Heart right ventricle (tissue), 16 donors: ENCODE results near the gene TTC34. TPM values are rescaled to one million over a fixed set of nuclear protein-coding genes. Genes with fewer than 3 reads are reported as not detected.

ENCODE experiments used
- ATAC-seq, 8 donors: fragments of 200-7000 bp; cut with Tn5 transposase; one replicate each; pipeline ENCODE4 v1.9.1; 2020; ENCODE audit warnings: mild to moderate bottlenecking in 8 of 8, moderate library complexity in 8 of 8, moderate number of reproducible peaks in 1 of 8
- DNase-seq, 2 donors: peaks; one replicate each; pipeline ENCODE4 v3.0.0-alpha.2; 2020
- H3K27ac ChIP-seq, 10 donors: fragments of 200-600 bp; sonication (generic) in 2 of 10; one replicate each; pipeline versions ENCODE4 v1.5.0 to v1.8.0; 2020 to 2022; ENCODE audit warnings: mild to moderate bottlenecking in 3 of 10
- H3K27me3 ChIP-seq, 7 donors: fragments of 200-600 bp; one replicate each; pipeline ENCODE4 v1.8.0; 2021 to 2022; ENCODE audit warnings: mild to moderate bottlenecking in 2 of 7
- H3K36me3 ChIP-seq, 9 donors: fragments of 200-600 bp; sonication (generic) in 1 of 9; one replicate each; pipeline versions ENCODE4 v1.5.0 to v1.8.0; 2020 to 2022; ENCODE audit warnings: mild to moderate bottlenecking in 2 of 9
- H3K4me1 ChIP-seq, 9 donors: fragments of 200-600 bp; sonication (generic) in 1 of 9; one replicate each; pipeline versions ENCODE4 v1.5.0 to v1.8.0; 2020 to 2022; ENCODE audit warnings: mild to moderate bottlenecking in 4 of 9
- H3K4me3 ChIP-seq, 10 donors: fragments of 200-600 bp; sonication (generic) in 2 of 10; one replicate each; pipeline versions ENCODE4 v1.5.0 to v1.8.0; 2020 to 2022; ENCODE audit warnings: mild to moderate bottlenecking in 7 of 10, moderate library complexity in 2 of 10
- H3K9me3 ChIP-seq, 11 donors: fragments of 200-600 bp in 10 of 11; sonication (generic) in 2 of 11; one replicate each; pipeline versions ENCODE4 v1.5.0 to v1.8.0; 2013 to 2022; ENCODE audit warnings: mild to moderate bottlenecking in 2 of 11, control low read depth in 1 of 11, moderate library complexity in 1 of 11
- CTCF ChIP-seq, 9 donors: fragments of 200-600 bp; sonication (generic) in 2 of 9; IDR thresholded peaks; one replicate each; pipeline versions ENCODE4 v1.5.0 to v1.8.0; 2021 to 2022; ENCODE audit warnings: antibody characterized with exemption in 9 of 9, mild to moderate bottlenecking in 5 of 9, moderate library complexity in 1 of 9
- WGBS, 2 donors: extraction: QIAGEN DNeasy Blood & Tissue Kit; methylation state at CpG; one replicate each; pipeline ENCODE4 v1.1.7; 2013; ENCODE audit warnings: inconsistent platforms in 1 of 2; 5-methylcytosine and 5-hydroxymethylcytosine counted together
- intact Hi-C, 10 donors: fragments of 100-400 bp; cut with DNase I; formaldehyde crosslinking; loops; one replicate each; pipeline versions ENCODE4 v1.11.1 to v1.14.2; 2022
- polyA plus RNA-seq, 2 donors: library from polyadenylated mRNA; stranded (reverse); fragments of 200-250 nt; gene quantifications; one replicate each; pipeline ENCODE4 v1.2.3, GENCODE V29; 2013
- total RNA-seq, 10 donors: library from RNA; stranded (reverse); fragmentation: NEBNext Ultra II Directional in 3 of 10; extraction: Animal tissue kit (Norgen Biotek cat#: 25700) in 3 of 10; gene quantifications; one replicate each; pipeline versions ENCODE4 v1.2.1 to v1.2.4, GENCODE V29; 2021 to 2023
- donor health status: Arrhythmogenic right ventricular cardiomyopathy.
- donor health status: ischemic (EF 13 %, LVEDD 7.1; RV severe dilation, severe dysfunction).
- donor health status: healthy with polysubstance abuse.
- donor health status: DM: no; HTN: yes; CAD: no.
- donor health status: DM: no; HTN: no; CAD: no.
- donor health status: ischemic (EF 25% LVEDD 6.9; RV normal size, moderate dysfunction).
- donor health status: ischemic (EF 25% LVEDD 5.7; RV mildly dilated, moderate dysfunction).
- donor health status: healthy.
- donor health status: DM: yes; HTN: yes; CAD: no.
- donor health status: Ischemic cardiomyopathy.
- donor health status: ischemic (EF 35%, LVEDD 5.7; RV mildly dilated, moderate dysfunction).
- donor health status: nonischemic (EF 11% LVEDD 7.7; RV severe dilation, severe dysfunction).
- donor health status: DM: yes; HTN: yes; CAD: no.
- donor health status: PGD.
- donor health status: ischemic (EF 29% LVEDD 5.4; RV normal size, mild dysfunction).
- donor health status: nonischemic (EF 23%, LVEDD 6.1; RV moderate dilation, normal function).

The TTC34 gene
- total and polyA plus RNA-seq, 12 donors = 0.03 to 0.74 (median 0.42) TPM

- ATAC-seq = no peak
- no peaks in the 10 kb centered on the region for H3K36me3 ChIP-seq
Measured at GRCh38 chr1:2803086-2803930, 1.8 kb upstream of the TTC34 start.

GRCh38 chr1:2802421-2802961 lies 998 bp upstream of the TTC34 start:
- peaks cover 0 to 79% (median 55%) of the 10 kb centered on the region in 7 donors for H3K27me3 ChIP-seq
- H3K36me3 ChIP-seq = no peaks in the 10 kb centered on the region
- ATAC-seq = no peak
- WGBS, 2 donors = 69 to 75% methylated on average over 9 to 10 of the region's 10 CpGs
- peak in 1 of 2 donors; percentile 4 for DNase-seq
- intact Hi-C loops = no loop called here
- no peaks in the 10 kb centered on the region for H3K4me1 ChIP-seq
- no peak overlapping the region for H3K4me3 ChIP-seq
- no peak overlapping the region for H3K27ac ChIP-seq
- no peak for TF ChIP-seq CTCF (IDR thresholded peaks at IDR 0.05)
- no peaks in the 10 kb centered on the region for H3K9me3 ChIP-seq

More at GRCh38 chr1:2803086-2803930, 1.8 kb upstream of the TTC34 start:
- no peak overlapping the region for H3K27ac ChIP-seq
- peak in 1 of 2 donors; percentile 4 for DNase-seq
- intact Hi-C loops = no loop called here
- H3K27me3 ChIP-seq = peaks cover 0 to 82% (median 55%) of the 10 kb centered on the region in 7 donors
- WGBS, 2 donors = 84 to 86% methylated on average over 37 of the region's 37 CpGs
- H3K4me1 ChIP-seq = no peaks in the 10 kb centered on the region
- no peak overlapping the region for H3K4me3 ChIP-seq
- H3K9me3 ChIP-seq = no peaks in the 10 kb centered on the region
- no peak for TF ChIP-seq CTCF (IDR thresholded peaks at IDR 0.05)

- no peak overlapping the region for H3K27ac ChIP-seq
- intact Hi-C loops = no loop called here
- DNase-seq (peak in 1 of 2 donors; percentile 6), ATAC-seq (no peak)
- H3K36me3 ChIP-seq = no peaks in the 10 kb centered on the region
- no peak for TF ChIP-seq CTCF (IDR thresholded peaks at IDR 0.05)
- WGBS, 2 donors = 70 to 75% methylated on average over 11 of the region's 11 CpGs
- H3K27me3 ChIP-seq = peaks cover 0 to 70% (median 51%) of the 10 kb centered on the region in 7 donors
- no peaks in the 10 kb centered on the region for H3K9me3 ChIP-seq
- no peaks in the 10 kb centered on the region for H3K4me1 ChIP-seq
- no peak overlapping the region for H3K4me3 ChIP-seq
Measured at GRCh38 chr1:2801046-2801445, 447 bp downstream of the TTC34 start.

GRCh38 chr1:2800664-2801045 lies 838 bp downstream of the TTC34 start:
- peak in 1 of 2 donors; percentile 6 for DNase-seq
- H3K9me3 ChIP-seq = peaks cover 0 to 1% (median 0%) of the 10 kb centered on the region in 11 donors
- no peak for ATAC-seq
- no peak overlapping the region for H3K27ac ChIP-seq
- no peaks in the 10 kb centered on the region for H3K36me3 ChIP-seq
- no peak for TF ChIP-seq CTCF (IDR thresholded peaks at IDR 0.05)
- intact Hi-C loops = no loop called here
- 71 to 74% methylated on average over 10 to 12 of the region's 12 CpGs for WGBS, 2 donors
- H3K4me1 ChIP-seq = no peaks in the 10 kb centered on the region
- no peak overlapping the region for H3K4me3 ChIP-seq
- H3K27me3 ChIP-seq = peaks cover 0 to 66% (median 47%) of the 10 kb centered on the region in 7 donors
